Thyroid gland (tissue), 4 donors: Measurements from ENCODE around the gene TMEM255B. TPM values are rescaled to one million over a fixed set of nuclear protein-coding genes. Genes with fewer than 3 reads are reported as not detected.

Experiments
- DNase-seq, 2 donors: peaks; one replicate each; pipeline ENCODE4 v3.0.0-alpha.2; 2019
- H3K27ac ChIP-seq, 3 donors: fragments of 200-600 bp; sonication (generic); 1 replicate in 2 of 3; 2 replicates in 1 of 3; pipeline ENCODE4 v1.5.1; 2016 to 2019; ENCODE audit warnings: mild to moderate bottlenecking in 1 of 3, moderate library complexity in 1 of 3
- H3K27me3 ChIP-seq: fragments of 200-600 bp; sonication (generic); one replicate; pipeline ENCODE4 v1.5.1; 2019
- H3K36me3 ChIP-seq, 2 donors: fragments of 200-600 bp; sonication (generic); one replicate each; pipeline ENCODE4 v1.5.1; 2016 to 2019
- H3K4me1 ChIP-seq, 2 donors: fragments of 200-600 bp; sonication (generic); one replicate each; pipeline ENCODE4 v1.5.1; 2017 to 2019
- H3K4me3 ChIP-seq, 3 donors: fragments of 200-600 bp; sonication (generic); replicated peaks in 1 of 3; 1 replicate in 2 of 3; 2 replicates in 1 of 3; pipeline ENCODE4 v1.5.1; 2016; ENCODE audit warnings: mild to moderate bottlenecking in 1 of 3
- H3K9me3 ChIP-seq: fragments of 200-600 bp; sonication (generic); one replicate; pipeline ENCODE4 v1.5.1; 2017
- POLR2A ChIP-seq, 2 donors: fragments of 450-650 bp; IDR thresholded peaks; one replicate each; pipeline ENCODE4 v1.6.1; 2017; ENCODE audit warnings: antibody characterized with exemption in 2 of 2, mild to moderate bottlenecking in 2 of 2, moderate library complexity in 1 of 2
- WGBS, 2 donors: methylation state at CpG; one replicate each; pipeline ENCODE4 v1.1.5; 2017; 5-methylcytosine and 5-hydroxymethylcytosine counted together
- intact Hi-C: fragments of 100-400 bp; cut with DNase I; formaldehyde crosslinking; loops from one replicate; pipeline ENCODE4 v1.15.1; 2023
- total RNA-seq, 4 donors: library from RNA; depleted of rRNA; stranded (reverse); fragments of >200 nt; gene quantifications; one replicate each; pipeline ENCODE4 v1.2.3, GENCODE V29; 2016
- TF ChIP-seq, protein P1 (sequence below), 6 experiments: fragments of 200-600 bp in 3 of 6; fragments of 450-650 bp in 3 of 6; sonication (generic) in 3 of 6; IDR thresholded peaks; one replicate each; pipeline ENCODE4 v1.5.1; 2016 to 2019; ENCODE audit warnings: antibody characterized with exemption in 6 of 6, mild to moderate bottlenecking in 2 of 6, inconsistent platforms in 1 of 6, moderate library complexity in 1 of 6

The TMEM255B gene
- total RNA-seq, 4 donors from 2014 or later = 6.1 to 9.2 (median 8.3) TPM

DNA sequence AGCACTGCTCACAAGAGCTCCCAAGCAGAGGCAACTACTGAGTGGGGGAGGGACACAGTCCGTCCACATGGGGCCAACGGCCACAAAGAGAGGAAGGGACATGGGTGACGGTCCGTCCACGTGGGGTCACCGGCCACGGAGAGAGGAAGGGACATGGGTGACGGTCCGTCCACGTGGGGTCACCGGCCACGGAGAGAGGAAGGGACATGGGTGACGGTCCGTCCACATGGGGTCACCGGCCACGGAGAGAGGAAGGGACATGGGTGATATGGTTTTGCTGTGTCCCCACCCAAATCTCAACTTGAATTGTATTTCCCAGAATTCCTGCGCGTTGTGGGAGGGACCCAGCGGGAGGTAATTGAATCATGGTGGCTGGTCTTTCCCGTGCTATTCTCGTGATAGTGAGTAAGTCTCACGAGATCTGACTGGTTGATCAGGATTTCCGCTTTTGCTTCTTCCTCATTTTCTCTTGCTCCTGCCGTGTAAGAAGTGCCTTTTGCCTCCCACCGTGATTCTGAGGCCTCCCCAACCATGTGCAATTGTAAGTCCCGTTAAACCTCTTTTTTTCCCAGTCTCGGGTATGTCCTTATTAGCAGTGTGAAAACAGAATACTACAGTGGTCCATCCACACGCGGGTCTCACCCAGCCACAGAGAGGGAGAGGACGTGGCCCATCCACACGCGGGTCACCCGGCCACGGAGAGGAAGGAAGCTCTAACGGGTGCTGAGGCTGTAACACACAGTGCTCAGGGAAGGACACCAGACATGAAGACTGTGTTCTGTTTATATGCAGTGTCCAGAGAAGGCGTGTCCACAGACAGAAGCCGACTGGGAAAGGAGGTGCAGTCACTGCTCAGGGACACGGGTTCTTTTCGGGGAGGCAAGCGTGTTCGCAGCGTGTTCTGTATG, 56.4 kb downstream of the TMEM255B start:
- H3K36me3 ChIP-seq = no peaks in the 10 kb centered on the region
- intact Hi-C loops = loop anchor here (5.0 kb wide), 2 partner anchors 132 to 412 kb away; no protein-coding TSS in a partner anchor
- H3K27ac ChIP-seq = no peak overlapping the region
- TF ChIP-seq, protein P1, sequence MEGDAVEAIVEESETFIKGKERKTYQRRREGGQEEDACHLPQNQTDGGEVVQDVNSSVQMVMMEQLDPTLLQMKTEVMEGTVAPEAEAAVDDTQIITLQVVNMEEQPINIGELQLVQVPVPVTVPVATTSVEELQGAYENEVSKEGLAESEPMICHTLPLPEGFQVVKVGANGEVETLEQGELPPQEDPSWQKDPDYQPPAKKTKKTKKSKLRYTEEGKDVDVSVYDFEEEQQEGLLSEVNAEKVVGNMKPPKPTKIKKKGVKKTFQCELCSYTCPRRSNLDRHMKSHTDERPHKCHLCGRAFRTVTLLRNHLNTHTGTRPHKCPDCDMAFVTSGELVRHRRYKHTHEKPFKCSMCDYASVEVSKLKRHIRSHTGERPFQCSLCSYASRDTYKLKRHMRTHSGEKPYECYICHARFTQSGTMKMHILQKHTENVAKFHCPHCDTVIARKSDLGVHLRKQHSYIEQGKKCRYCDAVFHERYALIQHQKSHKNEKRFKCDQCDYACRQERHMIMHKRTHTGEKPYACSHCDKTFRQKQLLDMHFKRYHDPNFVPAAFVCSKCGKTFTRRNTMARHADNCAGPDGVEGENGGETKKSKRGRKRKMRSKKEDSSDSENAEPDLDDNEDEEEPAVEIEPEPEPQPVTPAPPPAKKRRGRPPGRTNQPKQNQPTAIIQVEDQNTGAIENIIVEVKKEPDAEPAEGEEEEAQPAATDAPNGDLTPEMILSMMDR (IDR thresholded peaks at IDR 0.05) = no peak
- no peak for TF ChIP-seq POLR2A (IDR thresholded peaks at IDR 0.05)
- WGBS, 2 donors = 78 to 83% methylated on average over 42 of the region's 42 CpGs
- no peak overlapping the region for H3K4me3 ChIP-seq
- no peak for DNase-seq
- no peaks in the 10 kb centered on the region for H3K27me3 ChIP-seq
- H3K9me3 ChIP-seq = no peaks in the 10 kb centered on the region
- H3K4me1 ChIP-seq = peaks cover 27 to 54% of the 10 kb centered on the region in 2 donors

DNA sequence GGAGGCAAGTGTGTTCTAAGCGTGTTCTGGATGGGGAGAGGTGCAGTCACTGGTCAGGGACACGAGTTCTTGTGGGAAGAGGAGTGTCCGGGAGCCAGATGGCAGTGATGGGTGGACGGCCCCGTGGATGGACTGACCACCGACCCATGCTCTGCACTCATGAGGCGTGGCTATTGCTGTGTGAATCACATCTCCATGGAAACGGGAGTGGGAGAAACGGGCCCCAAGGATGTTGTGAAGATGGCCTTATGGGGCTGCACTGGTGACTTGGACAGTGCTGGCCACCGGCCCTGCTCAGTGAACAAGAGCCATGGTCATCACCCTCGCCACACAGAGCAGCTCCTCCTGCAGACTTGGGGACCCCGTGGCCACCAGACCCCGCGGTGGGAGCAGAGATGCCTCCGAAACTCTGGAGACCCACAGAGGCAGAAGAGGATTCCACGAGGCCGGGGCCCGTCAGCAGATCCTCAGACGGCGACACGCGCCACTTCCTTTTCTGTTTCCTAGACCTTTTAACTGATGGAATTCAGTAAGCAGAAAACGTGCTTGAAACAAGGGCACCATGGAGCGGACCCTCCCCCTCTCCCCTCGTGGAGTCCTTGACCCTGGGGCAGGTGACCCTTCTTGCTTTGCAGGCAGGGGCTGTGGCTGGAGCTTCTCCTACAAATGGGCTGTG, 57.4 kb downstream of the TMEM255B start:
- peak in 1 of 2 donors; percentile 25 for DNase-seq
- 65 to 71% methylated on average over 19 to 25 of the region's 25 CpGs for WGBS, 2 donors
- no peak overlapping the region for H3K4me3 ChIP-seq
- TF ChIP-seq, protein P1 (IDR thresholded peaks at IDR 0.05) = no peak
- TF ChIP-seq POLR2A (IDR thresholded peaks at IDR 0.05) = no peak
- no peaks in the 10 kb centered on the region for H3K9me3 ChIP-seq
- H3K27ac ChIP-seq = no peak overlapping the region
- peaks cover 34 to 63% of the 10 kb centered on the region in 2 donors for H3K4me1 ChIP-seq
- H3K27me3 ChIP-seq = no peaks in the 10 kb centered on the region
- intact Hi-C loops = loop anchor here (5.0 kb wide), 2 partner anchors 131 to 411 kb away; no protein-coding TSS in a partner anchor
- no peaks in the 10 kb centered on the region for H3K36me3 ChIP-seq

DNA sequence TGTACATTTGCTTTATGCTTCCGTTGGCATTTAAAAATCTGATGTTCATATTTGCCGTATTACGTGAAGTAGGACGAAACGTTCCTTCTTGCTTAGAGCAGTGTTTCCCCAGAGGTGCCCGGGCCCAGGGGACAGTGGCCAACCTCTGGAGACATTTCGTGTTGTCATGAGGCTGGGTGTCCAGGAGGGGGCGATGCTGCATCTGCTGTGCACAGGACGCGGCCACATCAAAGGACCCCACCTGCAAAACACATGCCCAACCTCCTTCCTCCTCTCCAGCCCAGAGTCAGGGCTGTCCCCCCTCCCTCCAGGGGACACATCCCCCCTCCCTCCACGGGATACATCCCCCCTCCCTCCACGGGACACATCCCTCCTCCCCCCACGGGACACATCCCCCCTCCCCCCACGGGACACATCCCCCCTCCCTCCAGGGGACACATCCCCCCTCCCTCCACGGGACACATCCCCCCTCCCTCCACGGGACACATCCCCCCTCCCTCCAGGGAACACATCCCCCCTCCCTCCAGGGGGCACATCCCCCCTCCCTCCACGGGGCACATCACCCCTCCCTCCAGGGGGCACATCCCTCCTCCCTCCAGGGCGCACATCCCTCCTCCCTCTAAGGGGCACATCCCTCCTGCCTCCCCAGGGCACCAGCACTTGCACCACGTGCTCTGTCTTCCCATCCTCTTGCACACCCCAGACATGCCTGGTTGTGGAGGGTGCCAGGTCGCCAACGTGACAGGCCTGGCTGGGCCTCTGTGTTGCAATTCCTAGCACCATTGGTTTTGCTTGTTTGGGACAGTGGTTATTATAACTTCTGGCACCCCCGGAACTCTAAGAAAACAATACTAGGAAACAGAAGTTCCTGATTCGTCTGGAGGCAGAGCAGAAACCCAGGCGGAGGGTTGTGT, 58.2 kb downstream of the TMEM255B start:
- Histone ChIP-seq H3K9me3 (no peaks in the 10 kb centered on the region), H3K27me3 (no peaks in the 10 kb centered on the region), H3K4me3 (no peak overlapping the region), H3K36me3 (peaks cover 0 to 3% of the 10 kb centered on the region in 2 donors), H3K27ac (peak overlapping the region in 2 of 3 donors; percentile 42 to 71), H3K4me1 (peaks cover 42 to 71% of the 10 kb centered on the region in 2 donors)
- peak; percentile 96 to 97 for DNase-seq
- 10 to 11% methylated on average over 11 to 21 of the region's 24 CpGs for WGBS, 2 donors
- intact Hi-C loops = loop anchor here (5.0 kb wide), 2 partner anchors 130 to 410 kb away; no protein-coding TSS in a partner anchor
- TF ChIP-seq, protein P1 (IDR thresholded peaks at IDR 0.05) = peak; percentile 45 to 94 (median 86)
- TF ChIP-seq POLR2A (IDR thresholded peaks at IDR 0.05) = no peak

DNA sequence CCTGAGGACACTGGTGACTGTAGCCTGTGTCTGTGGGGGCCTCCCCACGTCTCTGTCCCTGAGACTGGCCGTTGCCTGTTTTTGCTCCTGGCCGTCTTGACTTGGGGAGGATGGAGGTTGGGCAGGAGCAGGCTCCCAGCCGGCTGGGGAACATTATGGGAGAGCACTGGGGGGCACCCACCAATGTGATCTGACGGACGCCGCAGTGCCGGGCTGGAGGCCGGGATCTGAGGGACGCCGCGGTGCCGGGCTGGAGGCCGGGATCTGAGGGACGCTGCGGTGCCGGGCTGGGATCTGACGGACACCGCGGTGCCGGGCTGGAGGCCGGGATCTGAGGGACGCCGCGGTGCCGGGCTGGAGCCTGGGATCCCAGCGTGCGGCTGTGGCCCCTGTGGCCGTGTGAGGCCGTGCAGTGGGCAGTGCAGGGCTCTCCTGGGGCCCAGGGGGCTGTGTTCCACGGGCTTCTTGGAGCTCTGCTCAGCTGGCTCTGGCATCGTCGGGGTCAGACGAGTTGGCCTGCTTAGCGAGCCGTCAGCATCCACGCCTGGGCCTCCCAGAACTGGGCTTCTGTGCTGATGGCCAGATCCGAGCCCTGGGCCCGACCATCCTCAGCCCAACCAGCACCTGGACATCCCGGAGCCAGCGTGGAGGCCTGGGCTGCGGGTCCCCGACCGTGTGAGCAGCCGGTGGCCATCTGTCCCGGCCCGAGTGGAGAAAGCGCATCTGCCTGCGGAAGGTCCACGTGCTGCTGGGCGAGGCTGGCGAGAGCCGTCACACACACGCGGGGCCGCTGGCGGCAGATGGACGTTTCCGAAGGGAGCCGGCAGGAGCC, 59.0 kb downstream of the TMEM255B start:
- intact Hi-C loops = loop anchor here (5.0 kb wide), 2 partner anchors 129 to 409 kb away; no protein-coding TSS in a partner anchor
- Histone ChIP-seq H3K36me3 (peaks cover 5 to 11% of the 10 kb centered on the region in 2 donors), H3K27ac (peak overlapping the region; percentile 42 to 92 (median 71)), H3K4me1 (peaks cover 42 to 74% of the 10 kb centered on the region in 2 donors), H3K9me3 (no peaks in the 10 kb centered on the region), H3K27me3 (no peaks in the 10 kb centered on the region), H3K4me3 (no peak overlapping the region)
- TF ChIP-seq, protein P1 (IDR thresholded peaks at IDR 0.05) = no peak
- peak in 1 of 2 donors; percentile 38 for TF ChIP-seq POLR2A (IDR thresholded peaks at IDR 0.05)
- 72 to 78% methylated on average over 11 to 25 of the region's 60 CpGs for WGBS, 2 donors
- peak in 1 of 2 donors; percentile 26 for DNase-seq
